ENCODE results near the gene ZNF234.
"Not testable (repeated sequence)": the region's sequence is repeated elsewhere in the genome, so short reads cannot be mapped to it uniquely, and the experiment has no call there.

Gene ZNF234

GRCh38 chr19:44182145-44182544, 40.8 kb downstream of the ZNF234 start:
- no peak for DNase-seq

- no peak for DNase-seq
Measured at GRCh38 chr19:44190020-44190419, 48.7 kb downstream of the ZNF234 start.

GRCh38 chr19:44192127-44192526, 50.8 kb downstream of the ZNF234 start:
- DNase-seq, result no peak

- no peak for DNase-seq
Measured at GRCh38 chr19:44196772-44197171, 55.4 kb downstream of the ZNF234 start.

GRCh38 chr19:44202470-44202869, 61.1 kb downstream of the ZNF234 start:
- DNase-seq, result no peak

GRCh38 chr19:44202974-44203373, 61.6 kb downstream of the ZNF234 start:
- DNase-seq, result no peak

GRCh38 chr19:44203877-44204276, 62.5 kb downstream of the ZNF234 start:
- DNase-seq, result not testable (repeated sequence)

GRCh38 chr19:44204772-44205171, 63.4 kb downstream of the ZNF234 start:
- DNase-seq, result no peak

- peak; percentile 91 for DNase-seq
Measured at GRCh38 chr19:44207126-44207803, 65.9 kb downstream of the ZNF234 start.
